Limb (tissue), 2 donors: Measurements from ENCODE around the gene SLC2A13.
"Not testable (repeated sequence)": the region's sequence is repeated elsewhere in the genome, so short reads cannot be mapped to it uniquely, and the experiment has no call there.

Experiments
- DNase-seq, 2 donors: peaks; one replicate each; pipeline ENCODE4 v3.0.0-alpha.2; 2016; ENCODE audit errors: extremely low spot score in 2 of 2

Gene SLC2A13

DNA sequence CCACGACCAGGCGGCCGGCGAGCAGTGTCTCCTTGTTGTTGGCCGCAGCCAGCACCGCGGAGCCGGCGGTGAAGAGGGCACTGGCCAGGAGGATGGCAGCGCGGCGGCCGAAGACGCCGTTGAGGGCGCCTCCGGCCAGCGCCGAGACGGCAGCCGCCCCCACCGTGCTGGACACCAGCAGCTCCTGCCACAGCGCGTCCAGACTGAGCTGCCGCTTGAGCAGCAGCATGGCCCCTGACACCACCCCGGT lies 691 bp downstream of the SLC2A13 start:
- no peak for DNase-seq

DNA sequence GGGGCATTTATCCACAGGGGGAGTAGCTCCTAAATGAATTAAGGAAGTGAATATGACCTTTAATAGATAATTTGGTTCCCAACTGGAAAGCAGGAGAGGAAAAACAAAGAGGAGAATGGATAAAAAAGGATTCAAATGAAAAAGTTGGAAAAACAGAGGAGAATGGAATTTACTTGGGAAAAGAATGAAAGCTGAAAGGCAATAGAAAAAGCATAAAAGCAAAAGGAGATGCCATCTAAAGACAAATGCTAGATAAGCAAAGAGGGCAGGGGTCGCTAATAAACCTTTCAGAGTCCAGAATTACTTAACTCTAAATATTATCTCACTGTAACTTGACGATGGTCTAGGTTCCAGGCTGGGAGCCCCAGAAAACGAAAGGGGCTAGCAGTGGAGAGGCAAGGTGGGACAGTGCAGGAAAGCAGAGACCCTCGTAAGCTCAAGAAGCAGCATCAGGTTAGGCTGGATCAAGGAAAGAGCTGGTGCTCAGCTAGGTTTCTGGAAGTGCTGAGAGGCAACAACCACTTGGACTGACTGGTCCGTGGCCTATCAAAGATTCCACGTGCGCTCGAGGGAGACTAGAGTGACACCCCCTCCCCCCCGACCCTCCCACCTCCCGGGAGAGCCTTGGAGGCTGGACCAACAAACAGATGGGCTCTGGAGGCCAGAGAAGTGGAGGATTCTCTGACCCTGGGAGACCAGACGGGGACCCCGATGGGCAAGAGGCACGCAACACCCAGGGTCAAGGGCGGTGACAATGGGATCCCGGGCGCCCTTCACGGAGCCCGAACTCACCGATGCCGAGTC lies 1.2 kb downstream of the SLC2A13 start:
- DNase-seq = no peak

- no peak for DNase-seq
Observed at GRCh38 chr12:40103043-40103442, 2.8 kb downstream of the SLC2A13 start.

- DNase-seq = no peak
Observed at GRCh38 chr12:40101747-40102146, 4.1 kb downstream of the SLC2A13 start.

- no peak for DNase-seq
Observed at GRCh38 chr12:40099423-40099853, 6.4 kb downstream of the SLC2A13 start.

DNA sequence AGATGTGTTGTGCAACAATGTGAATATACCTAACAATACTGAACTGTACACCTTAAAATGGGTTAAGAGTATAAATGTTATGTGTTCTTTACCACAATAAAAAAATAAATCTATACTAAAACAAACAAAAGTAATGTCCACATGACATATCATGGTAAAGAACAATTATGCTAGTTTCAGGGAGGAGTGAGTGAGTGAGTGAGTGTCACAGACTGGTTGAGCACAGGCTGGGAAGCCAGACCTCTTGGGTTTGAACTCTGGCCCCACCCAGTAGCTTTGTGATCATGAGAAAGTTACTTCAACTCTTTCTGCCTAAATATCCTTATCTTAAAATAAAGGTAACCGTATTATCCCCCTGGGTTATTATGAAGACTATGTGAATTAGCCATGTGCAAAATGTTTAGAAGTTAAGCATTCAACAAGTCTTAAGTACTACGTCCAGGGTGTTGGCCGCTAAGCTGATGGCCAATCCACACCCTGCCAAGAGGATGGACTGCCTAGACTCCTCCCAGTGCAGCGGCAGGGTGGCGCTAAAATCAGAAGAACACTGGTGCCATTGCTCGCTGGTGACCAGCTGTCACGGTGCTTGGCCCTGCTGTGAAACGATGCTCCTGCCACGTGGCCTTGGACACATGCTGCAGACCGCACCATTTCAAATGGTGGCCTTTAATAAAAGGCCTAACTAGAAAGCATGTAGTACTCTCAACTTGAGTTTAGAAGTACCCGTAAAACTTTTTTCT lies 7.3 kb downstream of the SLC2A13 start:
- no peak for DNase-seq

- no peak for DNase-seq
Observed at GRCh38 chr12:40093512-40093911, 12.4 kb downstream of the SLC2A13 start.

DNA sequence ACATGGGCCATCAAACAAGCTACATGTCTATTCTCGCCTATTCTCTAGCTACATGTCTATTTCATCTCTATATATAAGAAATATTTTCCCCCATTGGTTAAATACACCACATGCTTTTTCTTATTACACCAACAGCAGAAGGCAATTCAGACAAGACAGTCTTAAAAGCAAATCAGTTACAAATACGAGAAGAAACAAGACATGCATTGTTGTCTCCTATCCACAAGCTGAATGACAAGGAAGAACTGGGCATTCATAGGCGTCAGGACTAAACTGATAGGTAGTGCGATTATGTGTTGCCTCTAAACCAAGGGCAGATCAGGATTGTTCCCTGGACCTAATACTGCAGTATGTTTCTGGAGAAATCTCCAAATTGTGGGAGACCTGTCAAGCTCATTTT lies 19.4 kb downstream of the SLC2A13 start:
- DNase-seq = no peak

DNA sequence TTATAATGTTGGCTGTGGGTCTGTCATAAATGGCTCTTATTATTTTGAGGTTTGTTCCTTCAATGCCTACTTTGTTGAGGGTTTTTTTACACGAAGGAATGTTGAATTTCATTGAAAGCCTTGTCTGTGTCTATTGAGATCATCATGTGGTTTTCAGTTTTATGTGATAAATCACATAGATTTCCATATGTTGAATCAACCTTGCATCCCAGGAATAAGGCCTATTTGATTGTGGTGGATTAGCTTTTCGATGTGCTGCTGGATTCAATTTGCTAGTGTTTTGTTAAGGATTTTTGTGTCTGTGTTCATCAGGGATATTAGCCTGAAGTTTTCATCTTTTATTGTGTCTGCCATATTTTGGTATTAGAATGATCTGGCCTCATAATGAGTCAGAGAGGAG lies 27.6 kb downstream of the SLC2A13 start:
- DNase-seq = no peak

DNA sequence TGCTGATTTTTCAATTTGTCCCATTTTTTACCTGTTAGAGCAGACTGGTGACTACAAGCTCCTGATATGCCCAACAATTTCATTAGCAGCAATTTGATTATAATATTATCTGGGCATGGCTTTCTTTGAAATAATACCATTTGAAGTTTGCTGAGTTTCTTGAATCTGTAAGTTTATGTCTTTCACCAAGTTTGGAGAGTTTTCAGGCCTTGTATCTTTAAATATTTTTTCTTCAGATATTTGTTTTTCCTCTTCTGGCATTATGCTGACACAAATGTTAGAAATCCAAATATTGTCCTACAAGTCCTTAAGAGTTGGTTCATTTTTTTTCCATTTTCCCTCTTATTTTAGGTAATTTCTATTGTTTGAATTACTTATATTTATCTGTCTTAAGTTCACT lies 30.4 kb downstream of the SLC2A13 start:
- DNase-seq = no peak

DNA sequence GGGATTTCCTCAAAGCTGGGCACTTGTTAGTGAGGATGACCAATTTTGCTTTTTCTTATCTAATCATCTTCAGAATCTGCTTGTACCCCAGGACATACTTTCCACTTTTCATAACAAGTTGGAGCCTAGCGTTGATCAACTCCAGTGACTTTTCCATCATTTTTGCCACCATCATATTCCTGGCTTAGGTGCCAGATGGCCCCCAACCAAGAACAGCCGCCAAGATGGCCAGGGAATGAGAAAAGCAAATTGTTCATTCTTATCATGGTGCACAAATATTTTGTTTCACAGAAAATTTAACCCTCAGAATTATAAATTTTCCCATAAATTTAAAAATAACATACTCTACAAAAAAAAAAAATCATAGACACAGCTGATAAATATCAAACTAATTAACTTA lies 37.5 kb downstream of the SLC2A13 start:
- DNase-seq = no peak

DNA sequence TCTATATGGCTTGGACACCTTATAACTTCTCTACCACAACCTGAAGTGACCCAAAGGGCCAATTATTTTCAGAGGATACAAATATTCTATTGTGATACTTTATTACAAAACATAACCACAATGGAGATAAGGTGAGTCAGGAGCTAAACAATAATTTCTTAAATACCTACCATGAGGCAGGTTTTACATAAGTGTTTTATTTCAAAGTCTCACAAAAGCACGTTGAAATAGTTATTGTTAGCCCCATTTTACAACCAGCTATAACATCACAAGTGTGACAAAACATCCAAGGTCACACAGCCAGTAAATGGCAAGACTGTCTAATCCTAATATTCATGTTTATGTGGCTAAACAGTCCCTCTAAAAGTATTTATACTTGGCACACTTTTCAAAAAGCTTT lies 40.2 kb downstream of the SLC2A13 start:
- no peak for DNase-seq

- DNase-seq = no peak
Observed at GRCh38 chr12:40063414-40063813, 42.5 kb downstream of the SLC2A13 start.

GRCh38 chr12:40058721-40059190 lies 47.1 kb downstream of the SLC2A13 start:
- no peak for DNase-seq

GRCh38 chr12:40056373-40056772 lies 49.5 kb downstream of the SLC2A13 start:
- no peak for DNase-seq

- DNase-seq = no peak
Observed at GRCh38 chr12:40055776-40056175, 50.1 kb downstream of the SLC2A13 start.

DNA sequence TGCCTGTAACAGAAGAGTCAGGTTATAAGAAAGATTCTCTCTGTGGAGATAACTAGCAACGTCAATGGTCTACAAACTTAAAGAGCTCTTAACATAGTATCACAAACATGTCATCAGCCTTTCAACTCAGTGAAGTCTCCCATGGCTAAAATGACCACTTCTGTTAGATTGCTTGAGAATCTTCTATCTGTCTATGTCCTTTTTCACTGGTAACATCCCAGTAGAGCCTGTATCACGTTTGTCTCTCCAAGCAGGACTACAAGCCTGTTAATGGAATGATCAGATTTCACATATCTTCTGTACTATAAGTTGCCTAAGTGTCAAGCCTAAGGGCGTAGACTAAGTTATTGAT lies 50.7 kb downstream of the SLC2A13 start:
- no peak for DNase-seq

- no peak for DNase-seq
Observed at GRCh38 chr12:40054555-40055227, 51.2 kb downstream of the SLC2A13 start.

DNA sequence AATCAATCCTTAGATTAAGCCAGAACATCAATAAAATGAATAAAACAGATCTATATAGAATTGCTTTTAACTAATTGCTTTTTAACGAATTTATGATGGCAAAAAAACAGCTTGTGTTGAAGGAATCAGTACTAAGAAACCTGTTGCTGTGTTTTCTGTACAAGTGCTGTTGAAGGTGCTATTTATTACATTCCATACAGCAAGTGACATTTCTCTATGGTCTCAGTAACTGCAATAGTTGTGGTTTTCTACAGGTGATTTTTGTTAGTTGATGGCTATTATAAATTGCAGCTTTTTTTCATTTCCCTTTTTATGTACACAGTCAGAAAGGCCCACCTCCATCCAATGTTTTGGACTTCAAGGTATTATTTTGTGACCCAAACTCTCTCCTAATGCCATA lies 56.6 kb downstream of the SLC2A13 start:
- DNase-seq = no peak

GRCh38 chr12:40047002-40047401 lies 58.9 kb downstream of the SLC2A13 start:
- not testable (repeated sequence) for DNase-seq

DNA sequence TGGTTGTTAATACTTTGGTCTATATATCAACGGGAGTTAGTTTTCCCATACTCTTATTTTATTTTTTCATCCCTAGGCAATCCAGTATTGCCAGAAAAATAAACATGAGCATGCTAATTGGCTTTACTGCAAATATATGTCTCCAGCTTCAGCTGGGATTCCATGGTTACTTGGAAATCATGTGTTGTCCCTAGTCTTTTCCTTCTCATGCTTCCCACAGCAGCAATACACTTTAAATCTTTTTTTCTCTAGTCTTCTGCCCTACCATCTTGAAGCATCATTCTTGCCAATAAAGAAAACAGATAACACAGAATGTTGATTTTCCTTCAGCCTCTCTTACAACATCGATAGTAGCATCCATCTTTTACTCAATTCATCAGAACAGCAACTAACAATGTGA lies 60.2 kb downstream of the SLC2A13 start:
- no peak for DNase-seq

DNA sequence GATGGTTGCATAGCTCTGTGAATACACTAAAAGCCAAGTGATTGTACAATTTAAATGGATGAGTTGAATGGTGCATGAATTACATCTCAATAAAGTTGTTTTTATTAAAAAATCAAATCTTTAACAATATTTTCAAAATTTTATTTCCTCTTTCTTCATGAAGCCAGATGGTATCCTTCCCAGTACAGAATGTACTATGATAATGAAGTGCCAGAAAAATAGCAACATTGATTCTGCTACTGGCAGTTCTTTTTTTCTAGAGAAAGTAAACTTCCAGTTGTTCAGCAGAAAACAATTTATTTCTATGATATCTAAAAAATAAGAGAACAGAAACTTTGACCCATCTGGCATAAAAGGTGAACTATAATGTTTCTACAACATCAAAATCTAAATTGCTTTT lies 61.5 kb downstream of the SLC2A13 start:
- no peak for DNase-seq

GRCh38 chr12:40039598-40039997 lies 66.3 kb downstream of the SLC2A13 start:
- no peak for DNase-seq
